ENCODE data around the gene MBP. TPM values are rescaled to one million over a fixed set of nuclear protein-coding genes. Genes with fewer than 3 reads are reported as not detected.

The MBP gene
- total and polyA plus RNA-seq, 2 experiments from 2014 or later: 18.4 to 22.9 TPM

DNA sequence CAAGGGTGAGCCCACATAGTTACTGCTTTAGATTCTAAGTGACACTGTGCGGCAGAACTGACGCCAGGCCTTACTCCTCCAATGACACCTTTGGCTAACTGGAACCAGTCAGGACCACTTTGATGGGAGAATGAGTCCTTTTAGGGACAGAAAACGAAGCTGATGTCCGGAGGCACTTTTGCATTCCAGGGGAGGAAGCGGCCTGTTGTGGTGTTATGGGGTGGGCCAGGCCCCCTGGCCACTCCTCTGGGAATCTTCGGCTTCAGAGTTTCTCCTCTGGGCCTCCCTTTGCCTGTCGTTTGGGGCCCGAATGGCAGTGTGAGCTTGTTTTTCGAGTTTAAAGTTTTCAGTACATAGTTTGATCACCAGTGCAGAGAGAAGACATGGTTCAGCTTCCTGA is 65.9 kb downstream of the MBP start (continued):
- TF ChIP-seq, protein P1, sequence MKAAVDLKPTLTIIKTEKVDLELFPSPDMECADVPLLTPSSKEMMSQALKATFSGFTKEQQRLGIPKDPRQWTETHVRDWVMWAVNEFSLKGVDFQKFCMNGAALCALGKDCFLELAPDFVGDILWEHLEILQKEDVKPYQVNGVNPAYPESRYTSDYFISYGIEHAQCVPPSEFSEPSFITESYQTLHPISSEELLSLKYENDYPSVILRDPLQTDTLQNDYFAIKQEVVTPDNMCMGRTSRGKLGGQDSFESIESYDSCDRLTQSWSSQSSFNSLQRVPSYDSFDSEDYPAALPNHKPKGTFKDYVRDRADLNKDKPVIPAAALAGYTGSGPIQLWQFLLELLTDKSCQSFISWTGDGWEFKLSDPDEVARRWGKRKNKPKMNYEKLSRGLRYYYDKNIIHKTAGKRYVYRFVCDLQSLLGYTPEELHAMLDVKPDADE (IDR thresholded peaks at IDR 0.05): no peak

DNA sequence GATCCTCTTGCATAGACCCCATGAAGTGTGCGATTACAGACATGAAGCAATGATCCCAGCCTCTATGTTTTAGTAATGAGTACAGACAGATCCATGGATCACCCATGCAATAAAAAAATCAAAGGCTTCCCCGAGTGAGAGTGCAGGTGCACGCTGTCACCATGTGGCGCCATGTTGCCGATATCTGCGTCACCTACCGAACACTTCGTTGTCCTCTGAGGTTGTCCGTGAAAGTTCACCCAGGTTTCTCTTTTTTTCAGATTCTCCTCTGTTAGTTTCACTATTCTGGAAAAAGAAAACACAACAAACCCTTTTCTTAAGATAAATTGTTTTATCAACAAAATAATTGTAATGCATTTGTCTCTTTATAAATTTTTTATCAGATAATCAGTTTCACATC is 66.5 kb downstream of the MBP start:
- Mint-ChIP-seq H3K27ac (no peak overlapping the region), H3K4me1 (peaks cover 38% of the 10 kb centered on the region), H3K36me3 (ENCODE audit: low read depth) (peaks cover 11% of the 10 kb centered on the region), H3K27me3 (ENCODE audit: insufficient read depth, low read depth, poor library complexity) (peaks cover 3% of the 10 kb centered on the region), H3K4me3 (no peak overlapping the region), H3K9me3 (no peaks in the 10 kb centered on the region)
- Histone ChIP-seq H4K20me1 (replicated peaks; ENCODE audit: insufficient read depth) (no peaks in the 10 kb centered on the region; the same call in 1 of the 2 replicates), H3K36me3 (ENCODE audit: insufficient read depth) (no peaks in the 10 kb centered on the region), H3K4me2 (no peak overlapping the region), H3K27ac (ENCODE audit: low read depth) (no peak overlapping the region), H3K4me3 (no peak overlapping the region), H2AFZ (no peak overlapping the region), H3K79me2 (replicated peaks; ENCODE audit: insufficient read depth) (no peaks in the 10 kb centered on the region), H3F3A (replicated peaks; ENCODE audit: low read depth) (no peaks in the 10 kb centered on the region), H3K4me1 (ENCODE audit: insufficient read depth) (peaks cover 16% of the 10 kb centered on the region), H3K9me2 (ENCODE audit: insufficient read depth) (no peaks in the 10 kb centered on the region), H3K27me3 (ENCODE audit: insufficient read depth) (no peaks in the 10 kb centered on the region)
- TF ChIP-seq EZH2phosphoT487 (IDR thresholded peaks at IDR 0.05; ENCODE audit: unreplicated experiment): no peak
- TF ChIP-seq JUNB (IDR thresholded peaks at IDR 0.05; ENCODE audit: unreplicated experiment): no peak
- no peak for TF ChIP-seq CREB1 (CRISPR knock-in tag; IDR thresholded peaks at IDR 0.05; ENCODE audit: low read depth)
- no peak for TF ChIP-seq NANOG (IDR thresholded peaks at IDR 0.05; ENCODE audit: borderline replicate concordance)
- no peak for TF ChIP-seq STAT1 (IDR thresholded peaks at IDR 0.05; ENCODE audit: unreplicated experiment)
- no peak for TF ChIP-seq ZNF331 (CRISPR knock-in tag; IDR thresholded peaks at IDR 0.05; ENCODE audit: low read depth)
- TF ChIP-seq, protein P2, sequence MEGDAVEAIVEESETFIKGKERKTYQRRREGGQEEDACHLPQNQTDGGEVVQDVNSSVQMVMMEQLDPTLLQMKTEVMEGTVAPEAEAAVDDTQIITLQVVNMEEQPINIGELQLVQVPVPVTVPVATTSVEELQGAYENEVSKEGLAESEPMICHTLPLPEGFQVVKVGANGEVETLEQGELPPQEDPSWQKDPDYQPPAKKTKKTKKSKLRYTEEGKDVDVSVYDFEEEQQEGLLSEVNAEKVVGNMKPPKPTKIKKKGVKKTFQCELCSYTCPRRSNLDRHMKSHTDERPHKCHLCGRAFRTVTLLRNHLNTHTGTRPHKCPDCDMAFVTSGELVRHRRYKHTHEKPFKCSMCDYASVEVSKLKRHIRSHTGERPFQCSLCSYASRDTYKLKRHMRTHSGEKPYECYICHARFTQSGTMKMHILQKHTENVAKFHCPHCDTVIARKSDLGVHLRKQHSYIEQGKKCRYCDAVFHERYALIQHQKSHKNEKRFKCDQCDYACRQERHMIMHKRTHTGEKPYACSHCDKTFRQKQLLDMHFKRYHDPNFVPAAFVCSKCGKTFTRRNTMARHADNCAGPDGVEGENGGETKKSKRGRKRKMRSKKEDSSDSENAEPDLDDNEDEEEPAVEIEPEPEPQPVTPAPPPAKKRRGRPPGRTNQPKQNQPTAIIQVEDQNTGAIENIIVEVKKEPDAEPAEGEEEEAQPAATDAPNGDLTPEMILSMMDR (conservative IDR thresholded peaks at IDR 0.05; ENCODE audit: low read depth in 2 of 2): no peak
- TF ChIP-seq ZNF114 (CRISPR knock-in tag; IDR thresholded peaks at IDR 0.05): no peak
- DNase-seq (ENCODE audit: low spot score) (no peak), ATAC-seq (no peak)

DNA sequence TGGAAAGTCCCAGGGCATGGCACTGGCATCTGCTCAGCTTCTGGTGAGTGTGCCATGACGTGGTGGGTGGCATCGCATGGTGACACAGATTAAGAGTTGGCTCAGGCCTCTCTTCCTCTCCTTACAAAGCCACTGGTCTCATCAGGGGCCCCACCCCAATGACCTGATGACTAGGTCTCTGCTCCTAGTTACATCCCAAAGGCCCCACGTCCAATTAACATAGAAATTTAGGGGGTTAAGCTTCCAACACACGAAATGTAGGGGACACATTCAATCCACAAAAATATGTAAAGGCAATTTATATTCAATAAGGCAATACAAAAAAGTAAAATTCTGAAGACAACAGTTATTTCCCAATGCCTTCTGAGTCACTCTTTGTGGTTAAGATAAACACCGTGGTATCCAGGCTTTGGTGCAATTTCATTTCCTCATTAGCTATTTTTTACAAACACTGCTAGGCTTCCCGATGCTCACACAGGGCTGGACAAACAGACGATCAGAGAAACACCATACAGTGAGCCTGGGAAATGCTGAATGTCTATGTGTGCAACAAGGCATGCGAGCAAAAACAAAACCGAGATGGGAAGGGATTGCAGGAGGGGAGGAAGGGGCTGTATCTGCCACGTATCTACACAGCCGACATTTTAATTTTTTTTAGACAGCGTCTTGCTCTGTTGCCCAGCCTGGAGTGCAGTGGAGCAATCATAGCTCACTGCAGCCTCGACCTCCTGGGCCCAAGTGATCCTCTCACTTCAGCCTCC is 67.2 kb downstream of the MBP start:
- H3K27ac ChIP-seq (ENCODE audit: low read depth): no peak overlapping the region
- no peak overlapping the region for H3K27ac Mint-ChIP-seq

More for the DNA sequence above, 67.2 kb downstream of the MBP start:
- no peak for ATAC-seq
- peaks cover 16% of the 10 kb centered on the region for H3K4me1 ChIP-seq (ENCODE audit: insufficient read depth)
- H3K4me3 ChIP-seq: no peak overlapping the region
- Mint-ChIP-seq H3K36me3 (ENCODE audit: low read depth) (peaks cover 11% of the 10 kb centered on the region), H3K9me3 (no peaks in the 10 kb centered on the region), H3K27me3 (ENCODE audit: insufficient read depth, low read depth, poor library complexity) (peaks cover 3% of the 10 kb centered on the region), H3K4me3 (no peak overlapping the region), H3K4me1 (peaks cover 38% of the 10 kb centered on the region)
- no peak for DNase-seq (ENCODE audit: low spot score)
- H3K36me3 ChIP-seq (ENCODE audit: insufficient read depth): no peaks in the 10 kb centered on the region
- no peaks in the 10 kb centered on the region; the same call in 1 of the 2 replicates for H4K20me1 ChIP-seq (replicated peaks; ENCODE audit: insufficient read depth)
- H3K9me2 ChIP-seq (ENCODE audit: insufficient read depth): no peaks in the 10 kb centered on the region
- no peaks in the 10 kb centered on the region for H3K79me2 ChIP-seq (replicated peaks; ENCODE audit: insufficient read depth)
- no peaks in the 10 kb centered on the region for H3K27me3 ChIP-seq (ENCODE audit: insufficient read depth)
- no peak overlapping the region for H2AFZ ChIP-seq
- TF ChIP-seq, protein P3, sequence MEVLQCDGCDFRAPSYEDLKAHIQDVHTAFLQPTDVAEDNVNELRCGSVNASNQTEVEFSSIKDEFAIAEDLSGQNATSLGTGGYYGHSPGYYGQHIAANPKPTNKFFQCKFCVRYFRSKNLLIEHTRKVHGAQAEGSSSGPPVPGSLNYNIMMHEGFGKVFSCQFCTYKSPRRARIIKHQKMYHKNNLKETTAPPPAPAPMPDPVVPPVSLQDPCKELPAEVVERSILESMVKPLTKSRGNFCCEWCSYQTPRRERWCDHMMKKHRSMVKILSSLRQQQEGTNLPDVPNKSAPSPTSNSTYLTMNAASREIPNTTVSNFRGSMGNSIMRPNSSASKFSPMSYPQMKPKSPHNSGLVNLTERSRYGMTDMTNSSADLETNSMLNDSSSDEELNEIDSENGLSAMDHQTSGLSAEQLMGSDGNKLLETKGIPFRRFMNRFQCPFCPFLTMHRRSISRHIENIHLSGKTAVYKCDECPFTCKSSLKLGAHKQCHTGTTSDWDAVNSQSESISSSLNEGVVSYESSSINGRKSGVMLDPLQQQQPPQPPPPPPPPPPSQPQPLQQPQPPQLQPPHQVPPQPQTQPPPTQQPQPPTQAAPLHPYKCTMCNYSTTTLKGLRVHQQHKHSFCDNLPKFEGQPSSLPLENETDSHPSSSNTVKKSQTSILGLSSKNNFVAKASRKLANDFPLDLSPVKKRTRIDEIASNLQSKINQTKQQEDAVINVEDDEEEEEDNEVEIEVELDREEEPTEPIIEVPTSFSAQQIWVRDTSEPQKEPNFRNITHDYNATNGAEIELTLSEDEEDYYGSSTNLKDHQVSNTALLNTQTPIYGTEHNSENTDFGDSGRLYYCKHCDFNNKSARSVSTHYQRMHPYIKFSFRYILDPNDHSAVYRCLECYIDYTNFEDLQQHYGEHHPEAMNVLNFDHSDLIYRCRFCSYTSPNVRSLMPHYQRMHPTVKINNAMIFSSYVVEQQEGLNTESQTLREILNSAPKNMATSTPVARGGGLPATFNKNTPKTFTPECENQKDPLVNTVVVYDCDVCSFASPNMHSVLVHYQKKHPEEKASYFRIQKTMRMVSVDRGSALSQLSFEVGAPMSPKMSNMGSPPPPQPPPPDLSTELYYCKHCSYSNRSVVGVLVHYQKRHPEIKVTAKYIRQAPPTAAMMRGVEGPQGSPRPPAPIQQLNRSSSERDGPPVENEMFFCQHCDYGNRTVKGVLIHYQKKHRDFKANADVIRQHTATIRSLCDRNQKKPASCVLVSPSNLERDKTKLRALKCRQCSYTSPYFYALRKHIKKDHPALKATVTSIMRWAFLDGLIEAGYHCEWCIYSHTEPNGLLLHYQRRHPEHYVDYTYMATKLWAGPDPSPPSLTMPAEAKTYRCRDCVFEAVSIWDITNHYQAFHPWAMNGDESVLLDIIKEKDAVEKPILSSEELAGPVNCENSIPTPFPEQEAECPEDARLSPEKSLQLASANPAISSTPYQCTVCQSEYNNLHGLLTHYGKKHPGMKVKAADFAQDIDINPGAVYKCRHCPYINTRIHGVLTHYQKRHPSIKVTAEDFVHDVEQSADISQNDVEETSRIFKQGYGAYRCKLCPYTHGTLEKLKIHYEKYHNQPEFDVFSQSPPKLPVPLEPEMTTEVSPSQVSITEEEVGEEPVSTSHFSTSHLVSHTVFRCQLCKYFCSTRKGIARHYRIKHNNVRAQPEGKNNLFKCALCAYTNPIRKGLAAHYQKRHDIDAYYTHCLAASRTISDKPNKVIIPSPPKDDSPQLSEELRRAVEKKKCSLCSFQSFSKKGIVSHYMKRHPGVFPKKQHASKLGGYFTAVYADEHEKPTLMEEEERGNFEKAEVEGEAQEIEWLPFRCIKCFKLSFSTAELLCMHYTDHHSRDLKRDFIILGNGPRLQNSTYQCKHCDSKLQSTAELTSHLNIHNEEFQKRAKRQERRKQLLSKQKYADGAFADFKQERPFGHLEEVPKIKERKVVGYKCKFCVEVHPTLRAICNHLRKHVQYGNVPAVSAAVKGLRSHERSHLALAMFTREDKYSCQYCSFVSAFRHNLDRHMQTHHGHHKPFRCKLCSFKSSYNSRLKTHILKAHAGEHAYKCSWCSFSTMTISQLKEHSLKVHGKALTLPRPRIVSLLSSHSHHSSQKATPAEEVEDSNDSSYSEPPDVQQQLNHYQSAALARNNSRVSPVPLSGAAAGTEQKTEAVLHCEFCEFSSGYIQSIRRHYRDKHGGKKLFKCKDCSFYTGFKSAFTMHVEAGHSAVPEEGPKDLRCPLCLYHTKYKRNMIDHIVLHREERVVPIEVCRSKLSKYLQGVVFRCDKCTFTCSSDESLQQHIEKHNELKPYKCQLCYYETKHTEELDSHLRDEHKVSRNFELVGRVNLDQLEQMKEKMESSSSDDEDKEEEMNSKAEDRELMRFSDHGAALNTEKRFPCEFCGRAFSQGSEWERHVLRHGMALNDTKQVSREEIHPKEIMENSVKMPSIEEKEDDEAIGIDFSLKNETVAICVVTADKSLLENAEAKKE (CRISPR knock-in tag; IDR thresholded peaks at IDR 0.05): no peak
- no peak for TF ChIP-seq STAT1 (IDR thresholded peaks at IDR 0.05; ENCODE audit: unreplicated experiment)
- no peaks in the 10 kb centered on the region for H3F3A ChIP-seq (replicated peaks; ENCODE audit: low read depth)
- no peak overlapping the region for H3K4me2 ChIP-seq

Measured in GM23338 (cell line).